SIG-M5 treated with dmso at 0.1 percent for 504 hours (cell line): ENCODE data around the gene RPAP3.
"Not testable (repeated sequence)": the region's sequence is repeated elsewhere in the genome, so short reads cannot be mapped to it uniquely, and the experiment has no call there.

Source experiments
- DNase-seq: peaks from one replicate; lab custom pipeline; 2025; ENCODE audit not compliant: unreplicated experiment; lab: John Stamatoyannopoulos, UW

RPAP3 gene

DNA sequence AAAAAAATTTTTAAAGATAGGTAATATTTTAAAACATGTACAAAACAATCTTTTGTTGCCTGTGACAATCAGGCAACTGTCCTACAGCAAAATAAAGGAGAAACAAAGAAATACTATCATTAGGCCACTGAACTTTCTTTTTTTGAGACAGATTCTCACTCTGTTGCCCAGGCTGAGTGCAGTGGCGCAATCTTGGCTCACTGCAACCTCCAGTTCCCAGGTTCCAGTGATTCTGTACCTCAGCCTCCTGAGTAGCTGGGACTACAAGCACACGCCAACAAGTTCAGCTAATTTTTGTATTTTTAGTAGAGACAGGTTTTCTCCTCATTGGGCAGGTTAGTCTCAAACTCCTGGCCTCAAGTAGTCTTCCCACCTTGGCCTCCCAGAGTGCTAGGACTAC, 16.6 kb downstream of the RPAP3 start:
- no peak for DNase-seq

DNA sequence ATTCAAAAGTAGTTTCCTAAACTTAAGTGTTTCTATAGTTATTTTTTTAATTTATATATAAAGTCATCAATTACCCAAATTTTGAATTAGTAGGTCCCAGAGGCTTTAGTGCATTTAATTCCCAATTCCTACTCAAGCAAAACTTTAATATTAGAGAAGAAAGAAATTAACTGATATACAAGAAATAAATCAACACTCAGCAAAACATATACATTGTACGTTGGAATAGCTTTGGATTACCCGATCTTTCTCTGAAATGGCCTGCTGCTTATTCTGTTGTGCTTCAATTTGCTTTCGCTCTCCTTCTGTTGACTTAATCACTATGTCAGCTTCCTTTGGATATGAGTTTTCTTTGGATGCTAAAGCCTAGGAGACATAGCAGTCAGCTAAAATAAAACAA, 18.2 kb downstream of the RPAP3 start:
- no peak for DNase-seq

GRCh38 chr12:47686645-47687240, 19.1 kb downstream of the RPAP3 start:
- peak; percentile 60 for DNase-seq

- no peak for DNase-seq
Measured at GRCh38 chr12:47679785-47680184, 26.0 kb downstream of the RPAP3 start.

DNA sequence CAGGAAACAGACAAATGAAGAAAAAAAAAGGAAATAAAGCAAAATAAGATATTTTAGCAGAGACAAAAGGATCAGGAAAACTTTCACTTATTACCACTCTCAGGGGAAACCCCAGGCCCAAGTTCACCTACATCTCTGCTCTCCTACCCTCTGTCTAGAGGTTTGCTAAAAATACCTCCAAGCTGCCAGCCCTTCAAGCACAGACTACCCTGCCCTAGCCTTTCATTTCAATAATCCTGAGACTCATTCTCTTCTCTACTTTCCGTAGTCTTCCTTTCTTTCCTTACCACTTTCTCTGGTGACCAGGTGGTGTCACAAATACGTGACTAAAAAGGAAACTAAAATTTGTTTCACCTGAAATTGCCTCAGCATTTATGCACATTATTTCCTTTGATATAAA, 33.8 kb downstream of the RPAP3 start:
- no peak for DNase-seq

- DNase-seq: not testable (repeated sequence)
Measured at GRCh38 chr12:47667935-47668334, 37.9 kb downstream of the RPAP3 start.

DNA sequence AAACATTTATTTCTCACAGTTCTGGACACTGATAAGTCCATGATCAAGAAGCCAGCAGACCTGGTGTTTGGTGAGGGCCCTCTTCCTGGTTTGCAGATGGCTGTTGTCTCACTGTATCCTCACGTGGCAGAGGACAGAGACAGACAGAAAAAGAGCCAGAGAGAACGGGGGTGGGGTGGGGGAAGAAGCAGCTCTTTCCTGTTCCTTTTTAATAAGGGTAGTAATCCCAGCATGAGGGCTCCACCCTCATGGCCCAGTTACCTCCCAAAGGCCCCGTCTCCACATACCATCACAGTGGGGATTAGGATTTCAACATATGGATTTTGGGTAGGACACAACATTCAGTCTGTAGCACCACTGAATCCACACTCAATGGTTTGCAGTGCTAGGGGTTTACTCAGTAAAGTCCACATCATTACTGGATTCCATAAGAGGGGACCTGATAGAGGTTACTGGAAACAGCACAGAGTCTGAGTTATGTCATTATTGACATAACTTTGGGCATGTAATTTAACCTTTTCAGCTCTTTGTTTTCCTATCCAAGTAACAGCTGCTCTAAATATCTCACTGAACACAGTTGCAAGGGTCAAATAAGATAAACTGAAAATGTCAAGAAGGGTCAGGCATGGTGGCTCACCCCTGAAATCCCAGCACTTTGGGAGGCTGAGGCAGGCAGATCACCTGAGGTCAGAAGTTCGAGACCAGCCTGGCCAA, 53.2 kb downstream of the RPAP3 start:
- DNase-seq: peak; percentile 20

DNA sequence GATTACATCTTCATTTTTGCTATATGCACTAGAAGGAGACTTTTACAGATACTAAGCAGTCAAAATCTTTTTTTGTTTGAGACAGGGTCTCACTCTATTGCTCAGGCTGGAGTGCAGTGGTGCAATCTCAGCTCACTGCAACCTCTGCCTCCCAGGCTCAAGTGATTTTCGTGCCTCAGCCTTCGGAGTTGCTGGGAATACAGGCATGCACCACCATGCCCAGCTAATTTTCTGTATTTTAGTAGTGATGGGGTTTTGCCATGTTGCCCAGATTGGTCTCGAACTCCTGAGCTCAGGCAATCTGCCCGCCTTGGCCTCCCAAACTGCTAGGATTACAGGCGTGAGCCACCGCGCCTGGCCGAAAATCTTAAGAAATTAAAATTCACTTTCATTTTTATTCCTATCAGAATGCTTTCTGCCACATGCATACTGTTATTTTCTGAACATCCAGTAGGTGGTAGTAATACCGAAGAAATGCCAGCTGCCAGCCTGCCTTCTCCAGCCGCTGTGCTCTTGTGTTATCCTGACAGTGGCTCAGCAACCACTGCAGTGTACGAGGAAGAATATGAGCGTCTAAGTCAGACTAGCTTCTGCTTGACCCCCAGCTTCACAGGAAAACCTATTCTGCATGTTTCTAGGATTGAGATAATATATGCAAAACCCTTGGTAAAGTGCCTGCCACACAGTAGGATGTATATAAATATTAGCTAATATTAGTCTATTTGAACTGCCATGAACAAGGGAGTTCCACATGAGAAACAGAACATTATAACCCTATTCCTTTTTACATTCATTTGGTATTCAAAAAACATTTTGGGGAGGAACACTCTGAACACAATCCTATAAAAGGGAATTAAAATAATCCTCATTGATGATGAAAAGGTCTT, 54.2 kb downstream of the RPAP3 start:
- peak; percentile 83 for DNase-seq

- no peak for DNase-seq
Measured at GRCh38 chr12:47650469-47650868, 55.4 kb downstream of the RPAP3 start.

- DNase-seq: no peak
Measured at GRCh38 chr12:47649381-47649780, 56.4 kb downstream of the RPAP3 start.

GRCh38 chr12:47648056-47648579, 57.7 kb downstream of the RPAP3 start:
- no peak for DNase-seq

GRCh38 chr12:47642310-47642709, 63.5 kb downstream of the RPAP3 start:
- DNase-seq: not testable (repeated sequence)

GRCh38 chr12:47636908-47637780, 68.7 kb downstream of the RPAP3 start:
- peak; percentile 44 for DNase-seq

GRCh38 chr12:47635770-47636169, 70.1 kb downstream of the RPAP3 start:
- DNase-seq: not testable (repeated sequence)

- no peak for DNase-seq
Measured at GRCh38 chr12:47634127-47634526, 71.7 kb downstream of the RPAP3 start.

GRCh38 chr12:47621960-47622359, 83.9 kb downstream of the RPAP3 start:
- DNase-seq: no peak

DNA sequence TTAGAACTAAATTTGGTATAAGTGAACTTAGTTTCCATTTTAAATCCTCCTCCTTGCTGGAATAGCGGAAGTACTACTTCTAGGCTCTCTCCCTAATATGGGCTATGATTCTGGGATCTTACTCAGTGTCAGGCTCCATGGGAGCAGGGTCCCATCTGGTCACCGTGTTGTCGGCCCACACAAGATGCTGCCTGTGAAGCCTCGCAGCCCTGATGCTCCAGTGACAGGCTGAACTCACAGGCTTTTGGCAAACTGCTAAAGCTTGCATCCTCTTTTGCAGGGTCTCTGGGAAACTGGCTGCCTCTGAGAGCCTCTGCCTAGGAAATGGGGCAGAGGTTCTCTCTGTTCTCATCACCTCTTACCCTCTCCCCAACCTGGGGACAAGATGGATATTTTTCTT, 88.4 kb downstream of the RPAP3 start:
- DNase-seq: no peak

DNA sequence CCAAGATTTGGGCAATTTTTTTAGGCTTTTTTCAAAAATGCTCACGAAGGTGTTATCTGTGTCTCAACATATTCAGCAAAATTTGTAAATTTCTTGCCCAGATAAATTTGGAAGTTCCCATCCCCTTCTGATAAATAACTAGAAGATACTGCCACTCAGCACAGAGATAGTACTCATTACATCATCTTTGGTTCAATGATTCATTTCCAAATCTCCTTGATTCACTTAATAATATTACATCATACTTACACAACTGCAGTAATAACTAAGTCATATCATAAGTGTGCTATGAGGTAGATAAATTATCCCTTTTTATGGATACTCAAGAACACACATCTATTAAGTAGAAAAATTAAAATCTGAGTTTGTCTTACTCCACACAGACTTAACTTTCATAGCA, 89.4 kb downstream of the RPAP3 start:
- no peak for DNase-seq

DNA sequence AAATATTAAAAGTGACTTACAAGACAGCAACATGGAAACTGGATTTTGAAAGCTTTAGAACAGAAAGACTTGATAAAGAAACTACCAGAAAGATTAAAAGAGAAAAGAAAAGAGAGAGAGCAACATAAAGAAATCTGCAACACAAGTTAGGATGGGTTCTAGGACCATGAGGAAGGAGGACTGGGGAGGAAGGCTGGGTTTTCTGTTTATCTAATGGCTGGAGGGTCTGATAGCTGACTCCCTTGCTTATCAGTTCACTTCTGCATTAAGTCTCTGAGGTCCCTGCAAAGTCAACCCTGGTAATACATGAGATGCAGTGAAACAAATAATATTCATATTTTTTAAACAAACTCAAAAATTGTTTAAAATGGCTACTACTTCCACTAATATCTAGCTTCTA, 90.1 kb downstream of the RPAP3 start:
- DNase-seq: no peak

DNA sequence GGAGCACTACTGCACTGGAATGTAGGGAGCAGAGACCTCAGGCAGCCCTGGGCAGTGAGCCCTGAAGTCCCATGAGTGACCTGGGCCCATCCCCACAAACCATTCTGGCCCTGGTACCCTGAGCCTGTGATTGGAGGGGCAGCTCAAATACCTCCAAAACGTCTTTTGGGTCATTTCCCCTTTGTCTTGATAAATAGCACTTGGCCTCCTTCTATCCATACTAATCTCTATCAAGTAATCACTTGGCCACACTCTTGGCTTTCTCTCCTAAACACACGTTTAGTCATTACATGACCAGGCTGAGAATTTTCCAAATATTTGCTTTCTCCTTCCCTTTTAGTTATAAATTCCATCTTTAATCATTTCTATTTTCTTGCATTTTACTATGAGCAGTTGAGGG, 91.3 kb downstream of the RPAP3 start:
- DNase-seq: no peak

DNA sequence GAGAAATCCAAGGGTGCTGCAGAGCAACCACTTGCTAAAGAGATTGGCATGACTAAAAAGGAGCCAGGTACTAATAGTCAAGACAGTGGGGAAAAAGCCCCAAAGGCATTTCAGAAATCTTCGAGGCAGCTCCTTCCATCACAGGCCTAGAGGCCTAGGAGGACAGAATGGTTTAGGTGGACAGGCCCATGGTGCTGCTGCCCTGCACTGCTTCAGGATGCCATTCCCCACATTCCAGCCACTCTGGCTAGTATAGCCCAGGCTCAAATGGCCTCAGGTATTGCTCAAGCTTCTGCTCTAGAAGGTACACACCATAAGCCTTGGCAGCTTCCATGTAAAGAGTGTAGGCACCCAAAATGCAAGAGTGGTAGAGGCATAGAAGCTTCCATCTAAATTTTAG, 92.9 kb downstream of the RPAP3 start:
- DNase-seq: no peak
